ENCODE results near the gene KLHL11. TPM values are rescaled to one million over a fixed set of nuclear protein-coding genes. Genes with fewer than 3 reads are reported as not detected.

Gene KLHL11
- total and polyA plus RNA-seq, 9 of the 15 experiments (the other 6 are each of a cell fraction or from before 2014, with no cell fraction given) = 0.20 to 17.0 (median 10.3) TPM

DNA sequence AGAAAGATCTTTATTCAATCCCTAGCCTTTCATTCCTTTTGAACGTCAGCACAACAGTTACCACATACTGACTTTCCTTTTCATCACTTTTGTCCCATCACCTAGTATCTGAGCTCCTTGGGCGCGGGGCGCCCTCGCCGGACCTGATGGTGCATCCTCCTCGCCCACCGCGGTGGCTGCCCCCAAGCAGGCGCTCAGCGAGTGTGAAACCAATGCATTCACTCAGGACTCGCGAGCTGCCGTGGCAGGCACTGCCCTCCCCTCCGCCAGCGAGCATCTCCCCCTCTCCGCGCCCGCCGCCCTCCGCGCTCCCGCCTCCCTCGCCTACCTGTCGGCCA, 756 bp downstream of the KLHL11 start (continued):
- TF ChIP-seq, protein P1, sequence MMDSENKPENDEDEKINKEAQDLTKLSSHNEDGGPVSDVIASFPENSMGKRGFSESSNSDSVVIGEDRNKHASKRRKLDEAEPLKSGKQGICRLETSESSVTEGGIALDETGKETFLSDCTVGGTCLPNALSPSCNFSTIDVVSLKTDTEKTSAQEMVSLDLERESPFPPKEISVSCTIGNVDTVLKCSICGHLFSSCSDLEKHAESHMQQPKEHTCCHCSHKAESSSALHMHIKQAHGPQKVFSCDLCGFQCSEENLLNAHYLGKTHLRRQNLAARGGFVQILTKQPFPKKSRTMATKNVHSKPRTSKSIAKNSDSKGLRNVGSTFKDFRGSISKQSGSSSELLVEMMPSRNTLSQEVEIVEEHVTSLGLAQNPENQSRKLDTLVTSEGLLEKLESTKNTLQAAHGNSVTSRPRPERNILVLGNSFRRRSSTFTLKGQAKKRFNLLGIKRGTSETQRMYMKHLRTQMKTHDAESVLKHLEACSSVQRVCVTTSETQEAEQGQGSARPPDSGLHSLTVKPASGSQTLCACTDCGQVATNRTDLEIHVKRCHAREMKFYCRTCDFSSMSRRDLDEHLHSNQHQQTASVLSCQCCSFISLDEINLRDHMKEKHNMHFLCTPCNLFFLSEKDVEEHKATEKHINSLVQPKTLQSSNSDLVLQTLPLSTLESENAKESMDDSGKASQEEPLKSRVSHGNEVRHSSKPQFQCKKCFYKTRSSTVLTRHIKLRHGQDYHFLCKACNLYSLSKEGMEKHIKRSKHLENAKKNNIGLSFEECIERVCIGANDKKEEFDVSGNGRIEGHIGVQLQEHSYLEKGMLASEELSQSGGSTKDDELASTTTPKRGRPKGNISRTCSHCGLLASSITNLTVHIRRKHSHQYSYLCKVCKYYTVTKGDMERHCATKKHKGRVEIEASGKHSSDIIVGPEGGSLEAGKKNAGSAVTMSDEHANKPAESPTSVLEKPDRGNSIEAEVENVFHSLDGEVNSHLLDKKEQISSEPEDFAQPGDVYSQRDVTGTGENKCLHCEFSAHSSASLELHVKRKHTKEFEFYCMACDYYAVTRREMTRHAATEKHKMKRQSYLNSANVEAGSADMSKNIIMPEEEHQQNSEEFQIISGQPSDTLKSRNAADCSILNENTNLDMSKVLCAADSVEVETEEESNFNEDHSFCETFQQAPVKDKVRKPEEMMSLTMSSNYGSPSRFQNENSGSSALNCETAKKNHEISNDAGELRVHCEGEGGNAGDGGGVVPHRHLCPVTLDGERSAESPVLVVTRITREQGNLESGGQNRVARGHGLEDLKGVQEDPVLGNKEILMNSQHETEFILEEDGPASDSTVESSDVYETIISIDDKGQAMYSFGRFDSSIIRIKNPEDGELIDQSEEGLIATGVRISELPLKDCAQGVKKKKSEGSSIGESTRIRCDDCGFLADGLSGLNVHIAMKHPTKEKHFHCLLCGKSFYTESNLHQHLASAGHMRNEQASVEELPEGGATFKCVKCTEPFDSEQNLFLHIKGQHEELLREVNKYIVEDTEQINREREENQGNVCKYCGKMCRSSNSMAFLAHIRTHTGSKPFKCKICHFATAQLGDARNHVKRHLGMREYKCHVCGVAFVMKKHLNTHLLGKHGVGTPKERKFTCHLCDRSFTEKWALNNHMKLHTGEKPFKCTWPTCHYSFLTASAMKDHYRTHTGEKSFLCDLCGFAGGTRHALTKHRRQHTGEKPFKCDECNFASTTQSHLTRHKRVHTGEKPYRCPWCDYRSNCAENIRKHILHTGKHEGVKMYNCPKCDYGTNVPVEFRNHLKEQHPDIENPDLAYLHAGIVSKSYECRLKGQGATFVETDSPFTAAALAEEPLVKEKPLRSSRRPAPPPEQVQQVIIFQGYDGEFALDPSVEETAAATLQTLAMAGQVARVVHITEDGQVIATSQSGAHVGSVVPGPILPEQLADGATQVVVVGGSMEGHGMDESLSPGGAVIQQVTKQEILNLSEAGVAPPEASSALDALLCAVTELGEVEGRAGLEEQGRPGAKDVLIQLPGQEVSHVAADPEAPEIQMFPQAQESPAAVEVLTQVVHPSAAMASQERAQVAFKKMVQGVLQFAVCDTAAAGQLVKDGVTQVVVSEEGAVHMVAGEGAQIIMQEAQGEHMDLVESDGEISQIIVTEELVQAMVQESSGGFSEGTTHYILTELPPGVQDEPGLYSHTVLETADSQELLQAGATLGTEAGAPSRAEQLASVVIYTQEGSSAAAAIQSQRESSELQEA (IDR thresholded peaks at IDR 0.05; ENCODE audit: low read depth) = no peak
- TF ChIP-seq, protein P2, sequence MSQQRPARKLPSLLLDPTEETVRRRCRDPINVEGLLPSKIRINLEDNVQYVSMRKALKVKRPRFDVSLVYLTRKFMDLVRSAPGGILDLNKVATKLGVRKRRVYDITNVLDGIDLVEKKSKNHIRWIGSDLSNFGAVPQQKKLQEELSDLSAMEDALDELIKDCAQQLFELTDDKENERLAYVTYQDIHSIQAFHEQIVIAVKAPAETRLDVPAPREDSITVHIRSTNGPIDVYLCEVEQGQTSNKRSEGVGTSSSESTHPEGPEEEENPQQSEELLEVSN (IDR thresholded peaks at IDR 0.05; ENCODE audit: borderline replicate concordance in 1 of 2, extremely low read depth in 1 of 2, insufficient read depth in 1 of 2, insufficient read length in 1 of 2, low read depth in 1 of 2, low read length in 1 of 2, poor library complexity in 1 of 2, severe bottlenecking in 1 of 2) = peak in 1 of 2 experiments; percentile 76

All from K562 (cell line).